Measurements from ENCODE around the gene PFDN6.

Gene PFDN6

DNA sequence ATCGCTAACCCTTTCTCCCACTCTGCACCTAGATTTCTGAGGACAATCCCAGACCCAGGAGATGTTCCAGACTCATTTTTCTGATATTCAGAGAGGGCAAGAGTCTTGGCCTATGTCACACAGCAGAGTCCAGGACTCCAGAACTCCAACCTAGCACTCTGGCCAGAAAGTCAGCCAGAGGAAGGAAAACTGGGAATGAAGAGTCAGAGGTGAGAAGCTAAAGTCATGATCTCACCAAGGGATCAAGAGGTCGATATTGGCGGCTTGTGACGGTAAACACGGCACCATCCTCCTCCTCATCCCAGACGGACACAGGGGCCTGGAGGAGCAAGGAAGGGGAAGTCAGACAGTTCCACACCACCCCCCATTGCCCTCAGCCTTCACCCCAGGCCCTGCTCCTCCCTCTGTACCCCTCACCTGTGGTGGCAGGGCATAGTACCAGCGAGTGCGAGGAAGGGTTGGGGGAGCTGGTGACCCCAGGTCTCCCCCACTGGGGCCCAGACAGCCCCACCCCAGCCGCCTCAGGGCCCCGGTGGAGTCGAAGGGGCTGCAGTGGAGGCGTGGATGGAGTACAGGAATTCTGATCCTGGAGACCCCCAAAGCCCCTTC, 7.5 kb downstream of the PFDN6 start:
- no peak for DNase-seq

DNA sequence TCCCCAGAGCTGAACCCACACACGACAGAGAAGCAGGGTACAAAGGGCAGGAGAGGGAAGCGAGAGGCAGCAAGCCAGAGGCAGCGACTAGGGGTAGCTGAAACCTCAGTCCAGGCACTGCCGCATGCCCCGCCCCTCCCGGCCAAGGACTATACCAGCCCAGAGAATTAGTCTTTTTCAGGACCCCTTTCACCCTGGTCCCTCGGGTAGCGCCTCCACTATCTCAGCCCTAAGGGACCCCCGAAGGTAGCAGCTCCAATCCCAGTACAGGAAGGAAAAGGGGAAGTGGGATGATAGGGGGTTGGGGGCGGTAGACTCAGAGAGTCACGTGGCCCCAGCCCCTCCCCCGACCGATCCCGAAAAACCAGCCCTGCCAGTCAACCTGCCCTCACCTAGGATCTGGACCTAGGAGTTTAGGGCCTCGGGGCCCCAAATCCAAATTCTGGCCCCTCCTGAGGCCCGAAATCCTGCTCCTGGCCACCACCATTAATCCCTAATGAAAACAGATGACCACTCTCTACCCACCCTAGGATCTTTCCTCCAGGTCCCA, 8.1 kb downstream of the PFDN6 start:
- no peak for DNase-seq

DNA sequence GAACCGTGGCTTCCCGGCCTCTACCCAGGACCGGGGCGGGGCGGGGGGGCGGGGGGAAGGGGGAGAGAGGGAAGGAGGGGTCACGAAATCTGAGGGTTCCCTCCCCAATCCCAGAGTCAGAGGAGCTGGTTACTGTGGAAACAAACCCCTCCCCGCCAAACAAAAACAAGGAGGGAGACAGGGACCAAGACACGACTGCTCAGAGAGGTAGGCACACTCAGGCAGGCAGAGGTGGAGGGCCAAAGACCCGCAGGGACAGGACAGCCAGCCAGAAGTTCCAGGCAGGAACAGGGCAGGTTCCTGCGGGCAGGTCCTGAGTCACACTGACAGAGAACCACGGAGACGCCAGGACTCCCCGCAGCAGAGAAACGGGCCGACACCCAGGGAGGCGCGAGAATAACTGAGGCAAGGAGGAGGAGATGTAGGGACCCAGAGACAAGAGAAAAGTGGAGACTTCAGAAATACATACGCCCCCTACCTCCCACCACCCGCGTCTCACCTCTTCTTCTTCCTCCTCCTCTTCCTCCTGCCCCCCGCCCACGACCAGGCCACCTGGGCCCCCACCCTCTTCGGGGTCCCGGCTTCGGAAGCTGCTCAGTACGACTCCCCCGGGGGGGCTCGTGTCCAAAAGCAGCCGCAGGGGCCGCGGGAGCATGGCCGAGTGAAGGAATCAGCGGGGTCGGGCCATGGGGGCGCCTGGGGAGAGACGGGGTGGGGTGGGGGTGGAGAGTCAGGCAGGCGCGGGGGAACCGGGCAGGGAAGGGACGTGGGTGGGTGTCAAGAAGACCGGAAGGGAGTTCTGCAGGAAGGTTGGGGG, 8.8 kb downstream of the PFDN6 start:
- no peak for DNase-seq

DNA sequence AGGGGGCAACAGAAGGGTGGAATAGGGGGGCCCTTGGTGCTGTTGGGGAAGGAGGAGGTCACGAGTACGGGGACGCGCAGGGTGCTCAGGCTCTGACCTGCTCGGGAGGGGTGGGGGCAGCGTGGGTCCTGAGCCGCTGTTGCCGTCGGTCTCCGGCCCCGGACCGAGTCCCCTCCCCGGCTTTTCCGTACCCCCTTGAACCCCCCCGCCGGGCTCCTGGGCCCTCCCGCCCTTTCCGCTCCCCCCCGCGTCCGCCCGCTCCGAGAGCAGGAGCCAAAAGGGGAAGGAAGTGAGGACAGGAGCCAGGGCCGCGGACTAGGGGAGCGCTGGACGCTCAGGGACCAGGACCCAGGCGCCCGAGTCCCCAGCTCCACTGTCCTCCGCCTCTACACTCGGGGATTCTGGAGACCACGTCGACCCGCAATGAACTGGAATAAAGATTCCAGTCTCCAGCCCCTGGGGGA, 9.4 kb downstream of the PFDN6 start, which contains the start of gene RGL2:
TSS of gene RGL2 (minus strand) at position 170 of the 464 bp plus-strand sequence. CDS start 332 bp downstream, outside the sequence.
- no peak for DNase-seq

DNA sequence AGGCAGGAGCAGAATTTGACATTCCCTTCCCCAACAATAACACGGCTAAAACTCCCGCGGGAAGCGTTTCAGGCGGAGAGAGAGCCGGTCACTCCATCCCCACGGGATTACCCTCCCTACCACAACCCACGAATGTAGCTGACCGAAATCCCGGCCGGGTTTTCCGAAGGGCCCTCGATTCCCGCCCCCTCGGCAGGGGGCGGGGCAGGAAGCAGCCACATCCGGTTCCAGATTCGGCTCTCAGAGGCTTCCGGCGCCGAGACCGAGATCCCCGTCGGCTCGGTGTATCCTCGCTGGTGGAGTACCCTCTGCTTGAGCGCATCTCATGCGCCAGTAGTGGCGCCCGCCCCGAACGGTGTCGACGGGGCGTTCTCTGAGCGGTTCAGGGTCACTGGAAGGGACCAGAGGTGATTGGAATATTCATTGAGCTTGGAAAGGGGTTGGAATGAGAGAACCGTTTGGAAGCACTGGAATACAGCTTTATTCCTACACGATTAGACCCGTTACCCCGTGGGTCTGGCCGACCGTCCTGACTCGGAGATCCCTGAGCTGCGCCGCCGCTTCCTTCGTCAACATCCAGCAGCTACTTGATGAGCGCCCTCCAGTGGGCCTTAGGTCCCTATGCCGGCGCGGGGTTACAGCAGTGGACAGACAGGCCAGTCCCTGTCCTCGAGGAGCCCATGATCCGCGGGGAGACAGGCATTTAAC, 10.0 kb downstream of the PFDN6 start:
- peak; percentile 77 for DNase-seq

DNA sequence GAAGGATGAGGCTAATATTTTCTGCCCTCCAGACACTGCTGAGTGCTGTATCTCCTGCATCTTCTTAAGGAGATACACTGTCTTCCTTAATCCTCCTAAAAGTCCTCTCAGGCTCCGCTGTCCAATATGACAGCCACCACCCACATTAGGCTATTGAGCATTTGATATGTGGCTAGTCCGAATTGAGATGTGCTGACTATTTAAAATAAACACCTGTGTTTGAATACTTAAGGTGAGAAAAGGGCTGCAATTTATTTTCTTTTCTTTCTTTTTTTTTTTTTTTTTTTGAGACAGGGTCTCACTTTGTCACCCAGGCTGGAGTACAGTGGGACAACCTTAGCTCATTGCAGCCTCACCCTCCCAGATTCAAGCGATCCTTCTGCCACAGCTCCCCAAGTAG, 12.5 kb downstream of the PFDN6 start:
- DNase-seq: no peak

- no peak for DNase-seq
Observed at GRCh38 chr6:33304216-33304615, 14.8 kb downstream of the PFDN6 start.

DNA sequence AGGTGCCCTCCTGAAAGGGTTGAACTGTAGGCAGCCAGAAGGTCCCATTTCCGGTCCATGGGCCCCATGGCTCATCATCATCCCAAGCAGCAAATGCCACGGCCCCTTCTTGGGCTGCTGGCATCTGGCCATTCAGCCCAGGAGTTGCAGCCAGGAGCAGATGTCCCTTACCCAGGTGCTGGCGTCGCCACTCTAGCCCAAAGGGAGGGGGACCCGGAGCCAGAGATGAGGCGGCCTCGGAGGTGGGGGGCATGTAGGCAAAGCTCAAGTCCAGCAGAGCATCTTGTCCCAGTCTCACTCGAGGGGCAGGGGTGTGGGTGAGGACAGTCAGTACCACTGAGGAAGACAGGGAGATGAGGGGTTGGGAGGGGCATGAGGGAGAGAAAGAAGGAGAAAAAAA, 15.7 kb downstream of the PFDN6 start:
- no peak for DNase-seq

GRCh38 chr6:33306356-33306755, 17.0 kb downstream of the PFDN6 start:
- DNase-seq: no peak

GRCh38 chr6:33312361-33313104, 23.1 kb downstream of the PFDN6 start:
- peak; percentile 73 for DNase-seq

DNA sequence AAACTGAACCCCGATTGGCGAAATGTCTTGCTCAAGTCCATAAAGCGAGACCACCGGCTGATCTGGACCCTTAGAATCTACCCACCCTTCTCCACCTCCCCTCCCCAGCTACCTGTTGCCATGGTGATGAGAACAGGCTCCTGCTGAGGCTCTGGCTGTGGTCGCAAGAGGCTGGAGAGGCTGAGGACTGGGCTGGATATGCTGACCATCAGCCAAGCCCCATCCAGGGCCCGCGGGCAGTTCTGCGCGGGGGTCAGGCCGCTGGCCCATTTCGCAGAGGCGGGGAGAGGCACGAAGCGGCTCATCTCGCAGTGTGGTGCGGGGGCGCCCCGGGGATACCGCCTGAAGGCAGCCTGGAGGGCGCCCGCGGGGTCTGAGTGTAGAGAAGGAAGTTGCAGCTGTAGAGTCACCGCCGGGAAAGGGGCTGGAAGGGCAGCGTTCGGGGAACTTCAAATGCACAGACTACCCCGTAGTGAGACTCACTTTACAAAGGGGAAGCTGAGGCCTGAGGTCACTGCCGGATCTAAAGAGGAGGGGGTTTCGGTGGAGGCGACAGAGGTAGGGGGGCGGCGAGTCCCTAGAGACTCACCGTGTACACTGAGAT, 23.8 kb downstream of the PFDN6 start:
- DNase-seq: no peak

DNA sequence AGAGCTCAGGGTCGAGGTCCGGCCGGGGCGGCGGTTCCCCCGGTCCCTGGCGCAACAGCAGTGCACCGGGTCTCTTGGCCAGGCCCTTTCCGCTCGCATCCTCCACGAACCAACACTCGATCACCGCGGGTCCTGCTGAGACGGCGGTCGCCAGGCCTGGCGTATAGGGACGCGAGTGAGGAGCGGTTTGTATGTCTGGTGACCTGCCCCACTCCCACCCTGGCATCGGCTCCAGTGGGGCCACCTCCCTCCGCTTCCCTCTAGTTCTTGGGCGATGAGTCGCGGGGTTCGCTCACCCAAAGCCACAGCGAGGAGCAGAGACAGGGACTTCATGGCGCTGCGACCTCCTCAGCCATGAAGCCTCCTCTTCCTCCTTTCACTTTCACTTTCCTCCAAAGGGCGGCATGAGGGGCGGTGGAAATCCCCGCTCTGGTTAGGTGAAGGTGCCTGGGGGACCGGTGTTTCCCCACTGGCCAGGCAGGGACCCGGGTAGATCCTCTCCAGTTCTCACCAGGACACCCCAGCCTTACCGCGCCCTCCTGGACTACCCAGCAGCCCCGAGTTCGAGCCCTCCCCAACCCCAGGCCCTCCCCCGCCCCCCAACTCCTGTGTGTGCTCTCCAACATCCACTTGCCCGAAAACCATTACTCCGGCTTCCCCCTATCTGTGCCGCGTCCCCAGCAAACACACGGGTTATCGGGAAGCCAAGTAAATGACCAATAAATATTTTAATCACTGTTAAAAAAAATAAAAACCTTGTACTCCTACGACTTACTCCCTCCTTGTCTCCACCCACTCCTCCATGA, 24.5 kb downstream of the PFDN6 start, which contains the start of gene TAPBP:
TSS of gene TAPBP (minus strand) at position 370 of the 806 bp plus-strand sequence. CDS start at position 333, 37 bp downstream.
- no peak for DNase-seq

DNA sequence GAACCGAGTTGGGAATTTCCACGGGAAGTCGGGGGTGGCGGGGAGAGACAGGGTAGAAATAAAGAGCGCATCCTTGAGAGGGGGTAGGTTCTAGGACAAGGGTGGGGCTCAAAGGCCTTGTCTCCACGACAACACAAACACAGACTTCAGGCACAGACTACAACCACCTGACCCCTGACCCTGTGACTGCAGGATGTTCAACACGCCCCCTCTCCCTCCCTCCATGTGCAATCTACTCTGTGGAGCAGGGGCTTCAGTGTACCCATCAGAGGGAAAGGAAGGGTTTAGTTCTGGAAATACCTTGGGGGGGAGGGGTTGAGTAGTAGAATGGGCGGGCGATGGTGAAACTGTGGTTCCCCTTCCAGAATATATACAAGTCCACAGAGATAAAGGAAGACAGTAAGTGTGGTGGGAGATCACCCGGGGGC, 25.1 kb downstream of the PFDN6 start:
- no peak for DNase-seq

DNA sequence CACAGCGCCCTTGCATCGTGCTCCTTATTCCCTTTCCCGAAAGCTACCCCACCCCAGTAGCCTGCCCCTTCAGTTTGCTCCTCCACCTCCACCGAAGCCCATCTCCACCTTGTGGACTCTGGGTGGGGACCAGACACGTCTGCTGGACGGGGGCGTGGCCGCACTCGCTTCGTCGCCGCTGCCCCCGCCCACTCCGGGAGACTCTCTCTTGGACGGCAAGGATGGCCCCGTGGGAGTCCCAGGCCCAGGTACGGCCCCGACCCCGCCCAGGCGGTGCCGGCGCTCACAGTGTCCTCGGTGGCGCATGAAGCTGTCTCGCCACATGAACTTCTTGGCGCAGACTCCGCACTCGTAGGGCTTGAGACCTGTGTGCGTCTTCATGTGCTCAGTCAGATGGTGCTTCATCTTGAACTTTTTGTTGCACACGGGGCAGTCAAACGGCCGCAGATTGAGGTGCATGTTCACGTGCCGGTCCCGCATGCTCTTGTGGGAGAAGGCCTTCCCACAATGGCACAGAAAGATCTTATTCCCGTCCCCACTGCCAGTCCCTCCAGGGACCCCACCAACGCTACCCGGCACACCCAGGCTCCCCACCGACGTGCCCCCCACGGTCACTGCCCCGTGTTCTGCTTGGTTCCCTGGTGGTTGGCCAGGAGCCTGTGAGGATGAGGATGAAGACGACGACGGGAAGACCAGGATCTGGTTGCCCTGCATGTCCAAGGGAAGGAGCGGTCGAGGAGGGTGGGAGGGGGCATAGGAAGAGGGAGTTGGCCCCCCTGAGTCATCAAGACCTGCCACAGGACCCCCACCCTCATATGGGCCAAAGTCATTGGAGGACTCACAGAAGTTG, 25.8 kb downstream of the PFDN6 start:
- DNase-seq: peak; percentile 31

DNA sequence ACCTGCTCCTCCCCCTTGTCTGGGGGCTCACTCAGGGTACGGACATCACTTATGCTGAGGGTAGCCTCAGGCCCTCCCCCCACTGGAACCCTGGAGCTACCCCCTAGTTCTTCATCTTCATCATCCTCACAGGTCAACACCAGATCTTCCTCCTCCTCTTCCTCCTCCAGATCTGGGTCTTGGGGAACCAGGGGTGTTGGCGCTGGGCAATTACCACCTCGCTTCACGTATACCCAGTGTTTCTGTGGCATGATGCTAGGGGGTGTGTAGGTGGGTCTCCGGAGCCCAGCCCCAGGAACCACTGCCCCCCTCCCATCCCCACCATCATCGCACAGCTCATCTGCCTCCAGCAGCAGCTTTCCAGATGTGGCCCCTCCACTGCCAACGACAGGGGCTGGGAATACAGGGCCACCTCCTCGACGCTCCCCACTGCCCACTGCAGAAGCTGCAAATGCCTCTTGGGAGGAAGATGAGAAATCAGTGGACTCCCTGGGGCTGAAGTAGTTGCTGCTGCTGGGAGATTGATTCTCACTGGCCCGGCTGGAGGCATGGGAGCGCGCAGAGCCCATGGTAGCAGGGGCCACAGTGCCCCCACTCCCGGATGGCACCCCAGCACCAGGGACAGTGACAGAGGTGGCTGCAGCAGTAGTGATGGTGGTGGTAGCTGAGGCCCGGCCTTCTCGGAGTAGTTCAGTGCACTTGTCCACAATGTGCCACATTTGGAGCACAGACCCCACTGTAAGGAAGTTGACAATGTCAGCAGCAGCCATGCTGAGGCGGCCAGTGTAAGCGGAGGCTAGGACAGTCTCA, 26.6 kb downstream of the PFDN6 start:
- DNase-seq: no peak

GRCh38 chr6:33316603-33317418, 27.4 kb downstream of the PFDN6 start:
- no peak for DNase-seq

DNA sequence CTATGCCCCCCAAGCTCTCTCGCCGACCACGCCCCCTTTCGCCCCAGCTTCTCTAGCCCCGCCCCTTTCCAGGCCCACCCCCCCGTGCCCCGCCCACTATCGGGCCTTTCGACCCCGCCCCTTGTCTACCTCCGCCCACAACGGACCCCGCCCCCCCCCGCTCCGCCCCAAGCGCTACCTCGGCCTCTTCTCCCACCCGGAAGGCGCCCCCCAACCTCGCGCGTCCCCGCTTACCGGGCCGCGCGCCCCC, 27.9 kb downstream of the PFDN6 start:
- DNase-seq: no peak

DNA sequence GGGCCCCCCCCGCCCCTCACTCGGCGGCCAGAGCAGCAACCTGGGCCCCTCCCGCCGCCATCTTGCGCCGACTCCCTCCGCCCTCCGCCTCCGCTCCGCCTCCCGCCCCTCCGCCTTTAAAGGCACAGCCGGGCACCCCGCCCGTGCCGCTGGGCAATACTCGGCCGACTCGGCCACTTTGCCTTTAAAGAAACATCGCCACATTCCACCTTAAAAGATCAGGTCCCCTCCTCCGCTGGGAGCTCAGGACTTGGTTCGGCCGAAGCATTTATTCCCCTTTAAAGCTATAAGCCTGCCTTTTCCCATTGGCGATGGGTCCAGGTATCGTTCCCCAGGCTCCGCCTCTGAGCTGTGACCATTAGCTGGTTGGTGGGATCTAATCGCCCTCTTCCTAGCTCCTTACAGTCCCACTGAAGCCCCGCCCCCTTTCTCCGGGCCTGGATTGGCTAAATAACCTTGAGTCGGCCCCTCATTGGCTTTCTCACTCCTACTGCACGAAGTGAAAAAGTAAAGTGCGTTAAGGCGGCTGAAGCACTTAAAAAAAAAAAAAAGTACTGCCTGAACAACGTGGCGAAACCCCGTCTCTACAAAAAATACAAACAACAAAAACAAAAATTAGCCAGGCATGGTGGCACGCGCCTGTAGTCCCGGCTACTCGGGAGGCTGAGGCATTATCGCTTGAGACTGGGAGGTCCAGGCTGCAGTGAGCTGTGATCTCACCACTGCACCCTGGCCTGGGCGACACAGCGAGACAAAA, 28.4 kb downstream of the PFDN6 start, which contains the start of gene ZBTB22:
TSS of gene ZBTB22 (minus strand) at position 76 of the 757 bp plus-strand sequence. CDS start 828 bp downstream, outside the sequence.
- peak; percentile 89 for DNase-seq
